SU-DHL-6 (cell line): ENCODE data around the gene NOVA1.

Experiments
- EZH2phosphoT487 ChIP-seq: fragments of 200-600 bp; sonication (generic), shearing (Covaris generic); conservative IDR thresholded peaks from 2 replicates; pipeline ENCODE4 v1.6.1; 2018; ENCODE audit warnings: mild to moderate bottlenecking, antibody characterized with exemption, low read length, moderate library complexity, mixed read lengths
- TF ChIP-seq, protein P1 (sequence below): fragments of 200-600 bp; sonication (generic); IDR thresholded peaks from one replicate; pipeline ENCODE4 v1.5.1; 2017; ENCODE audit warnings: antibody characterized with exemption, mild to moderate bottlenecking, low read length, moderate library complexity; ENCODE audit not compliant: insufficient read depth, poor library complexity, severe bottlenecking

DNA sequence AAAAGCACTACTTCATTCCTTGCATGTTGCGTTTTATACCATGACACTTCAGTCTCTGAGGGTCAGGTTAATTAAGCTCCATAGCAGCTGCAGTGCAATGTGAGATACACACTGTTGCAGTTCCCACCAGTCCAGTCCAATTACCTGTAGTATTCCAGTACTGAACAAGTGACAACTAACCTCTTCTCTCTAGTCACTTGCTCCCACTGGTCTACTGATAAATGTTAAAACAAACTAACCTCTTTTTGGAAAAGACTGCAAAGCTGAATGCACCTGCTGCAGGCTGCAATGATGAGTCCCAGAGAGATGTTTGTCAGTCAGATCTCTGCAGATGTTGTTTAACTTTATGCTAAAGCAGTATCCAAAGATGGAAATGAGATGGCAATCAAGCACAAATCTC, 7.9 kb downstream of the NOVA1 start:
- TF ChIP-seq, protein P1, sequence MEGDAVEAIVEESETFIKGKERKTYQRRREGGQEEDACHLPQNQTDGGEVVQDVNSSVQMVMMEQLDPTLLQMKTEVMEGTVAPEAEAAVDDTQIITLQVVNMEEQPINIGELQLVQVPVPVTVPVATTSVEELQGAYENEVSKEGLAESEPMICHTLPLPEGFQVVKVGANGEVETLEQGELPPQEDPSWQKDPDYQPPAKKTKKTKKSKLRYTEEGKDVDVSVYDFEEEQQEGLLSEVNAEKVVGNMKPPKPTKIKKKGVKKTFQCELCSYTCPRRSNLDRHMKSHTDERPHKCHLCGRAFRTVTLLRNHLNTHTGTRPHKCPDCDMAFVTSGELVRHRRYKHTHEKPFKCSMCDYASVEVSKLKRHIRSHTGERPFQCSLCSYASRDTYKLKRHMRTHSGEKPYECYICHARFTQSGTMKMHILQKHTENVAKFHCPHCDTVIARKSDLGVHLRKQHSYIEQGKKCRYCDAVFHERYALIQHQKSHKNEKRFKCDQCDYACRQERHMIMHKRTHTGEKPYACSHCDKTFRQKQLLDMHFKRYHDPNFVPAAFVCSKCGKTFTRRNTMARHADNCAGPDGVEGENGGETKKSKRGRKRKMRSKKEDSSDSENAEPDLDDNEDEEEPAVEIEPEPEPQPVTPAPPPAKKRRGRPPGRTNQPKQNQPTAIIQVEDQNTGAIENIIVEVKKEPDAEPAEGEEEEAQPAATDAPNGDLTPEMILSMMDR: no peak
- no peak for TF ChIP-seq EZH2phosphoT487
